HepG2 (cell line): ENCODE measurements around the gene OSBPL2. TPM values are rescaled to one million over a fixed set of nuclear protein-coding genes. Genes with fewer than 3 reads are reported as not detected.
A peak's percentile ranks its signal among the peaks of the same experiment; 100 is the strongest.

ENCODE experiments used
- CREM ChIP-seq, 2 experiments: sonication (generic) in 1 of 2; formaldehyde crosslinking in 1 of 2; IDR thresholded peaks; 2 replicates each; pipeline versions ENCODE4 v1.4.0 to v1.6.1; 2016 to 2020; ENCODE audit warnings: antibody characterized with exemption in 1 of 2, mild to moderate bottlenecking in 1 of 2, missing genetic modification reagents in 1 of 2
- DR1 ChIP-seq: sonication (generic); formaldehyde crosslinking; IDR thresholded peaks from 2 replicates; pipeline ENCODE4 v1.8.0; 2021; ENCODE audit warnings: mild to moderate bottlenecking, missing genetic modification reagents, inconsistent platforms
- ETV5 ChIP-seq: IDR thresholded peaks from 2 replicates; pipeline ENCODE4 v1.6.1; 2018; ENCODE audit warnings: missing biosample characterization, missing genetic modification reagents, inconsistent platforms, borderline replicate concordance
- GTF3A ChIP-seq: sonication (generic); formaldehyde crosslinking; conservative IDR thresholded peaks from 2 replicates; pipeline ENCODE4 v1.4.0; 2020; ENCODE audit warnings: mild to moderate bottlenecking, missing genetic modification reagents
- HMG20A ChIP-seq: IDR thresholded peaks from 2 replicates; pipeline ENCODE4 v1.6.1; 2016; ENCODE audit warnings: borderline replicate concordance
- HMG20B ChIP-seq: conservative IDR thresholded peaks from 2 replicates; pipeline ENCODE4 v1.6.1; 2016; ENCODE audit warnings: missing genetic modification reagents, missing compliant biosample characterization
- SRF ChIP-seq: IDR thresholded peaks from 2 replicates; pipeline ENCODE4 v1.6.1; 2011; ENCODE audit warnings: mild to moderate bottlenecking, low read depth, low read length, moderate library complexity
- ZBTB42 ChIP-seq: sonication (generic); formaldehyde crosslinking; IDR thresholded peaks from 2 replicates; pipeline ENCODE4 v1.5.0; 2020; ENCODE audit warnings: mild to moderate bottlenecking, missing genetic modification reagents
- ZFP37 ChIP-seq: sonication (generic); formaldehyde crosslinking; IDR thresholded peaks from 2 replicates; pipeline ENCODE4 v1.4.0; 2020; ENCODE audit warnings: missing genetic modification reagents, borderline replicate concordance
- ZKSCAN5 ChIP-seq: sonication (generic); formaldehyde crosslinking; IDR thresholded peaks from 2 replicates; pipeline ENCODE4 v1.5.1; 2020; ENCODE audit warnings: mild to moderate bottlenecking, missing genetic modification reagents
- ZNF101 ChIP-seq: sonication (generic); formaldehyde crosslinking; IDR thresholded peaks from 2 replicates; pipeline ENCODE4 v1.4.0; 2020; ENCODE audit warnings: mild to moderate bottlenecking, low read depth, missing genetic modification reagents, borderline replicate concordance
- ZZZ3 ChIP-seq: sonication (generic); formaldehyde crosslinking; IDR thresholded peaks from 2 replicates; pipeline ENCODE4 v1.4.0; 2020; ENCODE audit warnings: missing genetic modification reagents, mild to moderate bottlenecking, borderline replicate concordance
- polyA plus RNA-seq, 8 experiments: library from polyadenylated mRNA; depleted of rRNA in 3 of 8; stranded (reverse) in 7 of 8; unstranded in 1 of 8; fragments of >200 nt; fragmentation: Illumina TruSeq in 4 of 8; extraction: Trizol in 4 of 8; gene quantifications; 2 replicates each; pipeline versions ENCODE4 v1.2.1 to v1.2.3, GENCODE V29; 2011 to 2016; ENCODE audit warnings: low read depth in 4 of 8, missing spikeins in 1 of 8, mixed read lengths in 1 of 8; ENCODE audit not compliant: insufficient read depth in 1 of 8
- total RNA-seq, 5 experiments: library from RNA; depleted of rRNA; stranded (reverse); fragments of >200 nt; fragmentation: Illumina TruSeq; extraction: Trizol; gene quantifications; 2 replicates each; pipeline ENCODE4 v1.2.3, GENCODE V29; 2016; ENCODE audit warnings: low read depth in 1 of 5
- TF ChIP-seq, protein P1 (sequence below): sonication (generic); formaldehyde crosslinking; IDR thresholded peaks from 2 replicates; pipeline ENCODE4 v1.8.0; 2022; ENCODE audit warnings: mild to moderate bottlenecking, missing genetic modification reagents, borderline replicate concordance
- TF ChIP-seq, protein P2 (sequence below): sonication (generic); formaldehyde crosslinking; IDR thresholded peaks from 2 replicates; pipeline ENCODE4 v1.5.0; 2020; ENCODE audit warnings: missing genetic modification reagents, mild to moderate bottlenecking, borderline replicate concordance
- TF ChIP-seq, protein P3 (sequence below): sonication (generic); formaldehyde crosslinking; IDR thresholded peaks from 2 replicates; pipeline ENCODE4 v1.4.0; 2020; ENCODE audit warnings: mild to moderate bottlenecking, low read depth, missing genetic modification reagents
- TF ChIP-seq, protein P4 (sequence below), 2 experiments: sonication (generic) in 1 of 2; formaldehyde crosslinking in 1 of 2; IDR thresholded peaks; 2 replicates each; pipeline versions ENCODE4 v1.4.0 to v1.6.1; 2018 to 2020; ENCODE audit warnings: missing genetic modification reagents in 2 of 2, borderline replicate concordance in 1 of 2, low read depth in 1 of 2, mild to moderate bottlenecking in 1 of 2, missing biosample characterization in 1 of 2
- TF ChIP-seq, protein P5 (sequence below): sonication (generic); formaldehyde crosslinking; IDR thresholded peaks from 2 replicates; pipeline ENCODE4 v1.5.1; 2020; ENCODE audit warnings: mild to moderate bottlenecking, missing genetic modification reagents
- TF ChIP-seq, protein P6 (sequence below): sonication (generic); formaldehyde crosslinking; IDR thresholded peaks from 2 replicates; pipeline ENCODE4 v1.8.1; 2022; ENCODE audit warnings: mild to moderate bottlenecking, missing genetic modification reagents

Gene OSBPL2
- total and polyA plus RNA-seq, 2 of the 13 experiments (the other 11 are each of a cell fraction or from before 2014, with no cell fraction given): 18.5 to 37.4 TPM

DNA sequence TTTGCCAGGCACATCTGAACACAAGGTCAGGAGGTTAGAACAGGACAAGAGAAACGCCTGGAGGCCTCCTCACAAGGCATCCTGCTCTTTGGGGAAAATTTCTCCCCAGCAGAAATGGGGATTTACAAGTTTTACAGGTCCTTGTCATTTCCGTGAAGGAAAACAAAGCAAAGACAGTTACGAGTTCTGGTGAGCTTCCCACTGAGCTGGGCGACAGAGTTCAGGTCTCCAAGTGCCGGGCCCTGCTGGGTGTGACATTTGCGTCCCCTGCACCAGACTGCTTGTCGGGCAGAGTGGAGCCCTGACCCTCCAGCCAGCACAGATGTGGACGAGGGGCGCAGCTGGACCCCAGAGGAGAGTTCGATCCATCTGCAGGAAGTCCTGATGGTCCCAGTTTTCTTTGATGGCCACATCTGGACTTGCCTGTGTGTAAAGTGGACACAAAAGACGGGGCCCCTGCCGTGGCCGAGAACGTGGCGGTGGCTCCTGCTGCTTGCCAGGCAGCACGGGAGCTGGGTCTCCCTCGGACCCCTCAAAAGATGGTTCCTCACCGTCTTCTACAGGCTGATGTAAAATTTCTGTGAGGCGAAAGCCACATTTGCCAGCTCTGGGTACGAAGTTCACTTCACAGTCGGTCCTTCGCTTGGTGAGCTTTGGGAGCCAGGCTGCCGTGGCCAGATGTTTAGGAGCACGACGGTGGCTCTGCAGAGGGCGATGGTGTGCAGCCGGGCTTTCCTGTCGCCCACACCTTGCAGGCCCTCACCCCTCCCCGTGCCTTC lies 59.3 kb downstream of the OSBPL2 start (continued):
- TF ChIP-seq ZZZ3 (CRISPR knock-in tag) (0 out of 2 replicates have a peak, but pooled peaks have one; percentile 5), ZBTB42 (CRISPR knock-in tag) (peak; percentile 95), ZFP37 (CRISPR knock-in tag) (no peak), ZNF101 (no peak), SRF (no peak), HMG20B (CRISPR knock-in tag) (no peak), HMG20A (CRISPR knock-in tag) (no peak), CREM (IDR thresholded peaks at IDR 0.05) (no peak), CREM (CRISPR knock-in tag; IDR thresholded peaks at IDR 0.05) (no peak), DR1 (CRISPR knock-in tag) (no peak), ETV5 (CRISPR knock-in tag) (no peak), ZKSCAN5 (CRISPR knock-in tag) (no peak), GTF3A (CRISPR knock-in tag) (no peak)
- TF ChIP-seq, protein P1, sequence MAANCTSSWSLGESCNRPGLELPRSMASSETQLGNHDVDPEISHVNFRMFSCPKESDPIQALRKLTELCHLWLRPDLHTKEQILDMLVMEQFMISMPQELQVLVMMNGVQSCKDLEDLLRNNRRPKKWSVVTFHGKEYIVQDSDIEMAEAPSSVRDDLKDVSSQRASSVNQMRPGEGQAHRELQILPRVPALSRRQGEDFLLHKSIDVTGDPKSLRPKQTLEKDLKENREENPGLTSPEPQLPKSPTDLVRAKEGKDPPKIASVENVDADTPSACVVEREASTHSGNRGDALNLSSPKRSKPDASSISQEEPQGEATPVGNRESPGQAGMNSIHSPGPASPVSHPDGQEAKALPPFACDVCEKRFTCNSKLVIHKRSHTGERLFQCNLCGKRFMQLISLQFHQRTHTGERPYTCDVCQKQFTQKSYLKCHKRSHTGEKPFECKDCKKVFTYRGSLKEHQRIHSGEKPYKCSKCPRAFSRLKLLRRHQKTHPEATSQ (CRISPR knock-in tag): no peak
- TF ChIP-seq, protein P2, sequence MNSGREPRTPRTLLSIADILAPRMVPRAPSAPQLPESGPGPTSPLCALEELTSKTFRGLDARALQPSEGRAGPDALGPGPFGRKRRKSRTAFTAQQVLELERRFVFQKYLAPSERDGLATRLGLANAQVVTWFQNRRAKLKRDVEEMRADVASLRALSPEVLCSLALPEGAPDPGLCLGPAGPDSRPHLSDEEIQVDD: no peak
- TF ChIP-seq, protein P3, sequence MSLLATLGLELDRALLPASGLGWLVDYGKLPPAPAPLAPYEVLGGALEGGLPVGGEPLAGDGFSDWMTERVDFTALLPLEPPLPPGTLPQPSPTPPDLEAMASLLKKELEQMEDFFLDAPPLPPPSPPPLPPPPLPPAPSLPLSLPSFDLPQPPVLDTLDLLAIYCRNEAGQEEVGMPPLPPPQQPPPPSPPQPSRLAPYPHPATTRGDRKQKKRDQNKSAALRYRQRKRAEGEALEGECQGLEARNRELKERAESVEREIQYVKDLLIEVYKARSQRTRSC: no peak
- TF ChIP-seq, protein P4, sequence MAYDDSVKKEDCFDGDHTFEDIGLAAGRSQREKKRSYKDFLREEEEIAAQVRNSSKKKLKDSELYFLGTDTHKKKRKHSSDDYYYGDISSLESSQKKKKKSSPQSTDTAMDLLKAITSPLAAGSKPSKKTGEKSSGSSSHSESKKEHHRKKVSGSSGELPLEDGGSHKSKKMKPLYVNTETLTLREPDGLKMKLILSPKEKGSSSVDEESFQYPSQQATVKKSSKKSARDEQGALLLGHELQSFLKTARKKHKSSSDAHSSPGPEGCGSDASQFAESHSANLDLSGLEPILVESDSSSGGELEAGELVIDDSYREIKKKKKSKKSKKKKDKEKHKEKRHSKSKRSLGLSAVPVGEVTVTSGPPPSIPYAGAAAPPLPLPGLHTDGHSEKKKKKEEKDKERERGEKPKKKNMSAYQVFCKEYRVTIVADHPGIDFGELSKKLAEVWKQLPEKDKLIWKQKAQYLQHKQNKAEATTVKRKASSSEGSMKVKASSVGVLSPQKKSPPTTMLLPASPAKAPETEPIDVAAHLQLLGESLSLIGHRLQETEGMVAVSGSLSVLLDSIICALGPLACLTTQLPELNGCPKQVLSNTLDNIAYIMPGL (CRISPR knock-in tag; IDR thresholded peaks at IDR 0.05; ENCODE audit: borderline replicate concordance in 1 of 2, low read depth in 1 of 2): no peak
- TF ChIP-seq, protein P5, sequence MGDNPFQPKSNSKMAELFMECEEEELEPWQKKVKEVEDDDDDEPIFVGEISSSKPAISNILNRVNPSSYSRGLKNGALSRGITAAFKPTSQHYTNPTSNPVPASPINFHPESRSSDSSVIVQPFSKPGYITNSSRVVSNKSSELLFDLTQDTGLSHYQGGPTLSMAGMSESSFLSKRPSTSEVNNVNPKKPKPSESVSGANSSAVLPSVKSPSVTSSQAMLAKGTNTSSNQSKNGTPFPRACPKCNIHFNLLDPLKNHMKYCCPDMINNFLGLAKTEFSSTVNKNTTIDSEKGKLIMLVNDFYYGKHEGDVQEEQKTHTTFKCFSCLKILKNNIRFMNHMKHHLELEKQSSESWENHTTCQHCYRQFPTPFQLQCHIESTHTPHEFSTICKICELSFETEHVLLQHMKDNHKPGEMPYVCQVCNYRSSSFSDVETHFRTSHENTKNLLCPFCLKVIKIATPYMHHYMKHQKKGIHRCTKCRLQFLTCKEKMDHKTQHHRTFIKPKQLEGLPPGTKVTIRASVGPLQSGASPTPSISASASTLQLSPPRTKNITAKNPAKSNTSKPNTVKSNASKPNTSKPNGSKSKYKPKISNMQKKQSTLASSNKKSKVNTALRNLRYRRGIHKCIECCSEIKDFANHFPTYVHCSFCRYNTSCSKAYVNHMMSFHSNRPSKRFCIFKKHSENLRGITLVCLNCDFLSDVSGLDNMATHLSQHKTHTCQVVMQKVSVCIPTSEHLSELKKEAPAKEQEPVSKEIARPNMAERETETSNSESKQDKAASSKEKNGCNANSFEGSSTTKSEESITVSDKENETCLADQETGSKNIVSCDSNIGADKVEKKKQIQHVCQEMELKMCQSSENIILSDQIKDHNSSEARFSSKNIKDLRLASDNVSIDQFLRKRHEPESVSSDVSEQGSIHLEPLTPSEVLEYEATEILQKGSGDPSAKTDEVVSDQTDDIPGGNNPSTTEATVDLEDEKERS (CRISPR knock-in tag): no peak
- TF ChIP-seq, protein P6, sequence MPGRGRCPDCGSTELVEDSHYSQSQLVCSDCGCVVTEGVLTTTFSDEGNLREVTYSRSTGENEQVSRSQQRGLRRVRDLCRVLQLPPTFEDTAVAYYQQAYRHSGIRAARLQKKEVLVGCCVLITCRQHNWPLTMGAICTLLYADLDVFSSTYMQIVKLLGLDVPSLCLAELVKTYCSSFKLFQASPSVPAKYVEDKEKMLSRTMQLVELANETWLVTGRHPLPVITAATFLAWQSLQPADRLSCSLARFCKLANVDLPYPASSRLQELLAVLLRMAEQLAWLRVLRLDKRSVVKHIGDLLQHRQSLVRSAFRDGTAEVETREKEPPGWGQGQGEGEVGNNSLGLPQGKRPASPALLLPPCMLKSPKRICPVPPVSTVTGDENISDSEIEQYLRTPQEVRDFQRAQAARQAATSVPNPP (CRISPR knock-in tag): no peak
